Measurements from ENCODE around the gene MAL. TPM values are rescaled to one million over a fixed set of nuclear protein-coding genes. Genes with fewer than 3 reads are reported as not detected.

The MAL gene
- total and polyA plus RNA-seq, 2 of the 8 experiments (the other 6 are each of a cell fraction or from before 2014, with no cell fraction given) = not detected

DNA sequence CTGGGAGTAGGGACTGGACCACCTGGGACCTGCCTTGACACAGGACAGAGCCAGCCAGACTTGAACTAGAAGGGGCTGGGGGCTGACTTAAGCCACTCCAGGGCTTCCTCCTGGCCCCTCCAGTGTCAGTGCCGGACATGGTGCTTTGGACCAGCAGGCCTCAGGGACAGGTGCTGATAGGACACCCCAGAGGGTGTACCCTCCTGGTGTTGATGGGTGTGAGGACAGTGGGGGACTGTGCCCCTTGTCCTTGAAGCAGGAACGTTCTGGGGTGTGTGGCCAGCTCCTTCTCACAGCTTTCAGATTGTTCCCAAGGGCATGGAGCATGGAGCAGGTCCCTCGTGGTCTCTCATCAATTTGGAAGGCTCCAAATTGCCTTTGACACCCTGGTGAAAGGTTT lies 6.8 kb downstream of the MAL start:
- 72% methylated on average over 3 of the region's 3 CpGs; no CpG with 5 or more reads in 1 of the 2 experiments for WGBS, 2 experiments (ENCODE audit: extremely low coverage in 1 of 2, insufficient coverage in 1 of 2, insufficient read length in 1 of 2, insufficient replicate concordance in 2 of 2, low coverage in 1 of 2, low lambda C conversion rate in 2 of 2, missing lambda C conversion rate in 1 of 2)
- no peak overlapping the region for H4K91ac ChIP-seq (replicated peaks; ENCODE audit: insufficient read length, low read length)
- CTCF ChIA-PET (ENCODE audit: partially characterized antibody) = interaction anchor here (0.6 to 1.8 kb wide), 2 partner anchors 22 to 47 kb away, joined by 3 to 4 read pairs; no protein-coding TSS in a partner anchor
- H3K9me3 ChIP-seq (ENCODE audit: insufficient read depth in 2 of 2, low read depth in 1 of 2, low read length in 1 of 2) = peaks cover 72 to 85% of the 10 kb centered on the region in 2 experiments
- no peak overlapping the region for H2AK5ac ChIP-seq (ENCODE audit: low read depth, low read length)
- no peaks in the 10 kb centered on the region for H3K79me1 ChIP-seq (ENCODE audit: low read depth, low read length)
- H3K36me3 ChIP-seq (ENCODE audit: control insufficient read depth in 2 of 4, insufficient read depth in 4 of 4, low read length in 3 of 4) = no peaks in the 10 kb centered on the region
- no peak overlapping the region for H2BK15ac ChIP-seq (ENCODE audit: low read length)
- POLR2A ChIA-PET (ENCODE audit: partially characterized antibody) = no interaction called here
- H3K27ac ChIP-seq (ENCODE audit: low read depth, low read length) = no peak overlapping the region
- FAIRE-seq (no peak), DNase-seq (ENCODE audit: low read depth in 1 of 2, low spot score in 2 of 2) (no peak)
- H3K9ac ChIP-seq (replicated peaks in 1 of 4; ENCODE audit: extremely low read depth in 1 of 4, low read depth in 3 of 4, low read length in 3 of 4) = no peak overlapping the region
- H3K14ac ChIP-seq (ENCODE audit: insufficient read length) = no peak overlapping the region
- no peaks in the 10 kb centered on the region for H3K4me1 ChIP-seq (replicated peaks in 1 of 4; ENCODE audit: control insufficient read depth in 3 of 4, insufficient read depth in 4 of 4, low read length in 3 of 4)
- H3K4me2 ChIP-seq (ENCODE audit: insufficient read depth in 1 of 2, low read depth in 2 of 2, low read length in 2 of 2) = no peak overlapping the region
- no peak overlapping the region for H3K4ac ChIP-seq (replicated peaks; ENCODE audit: insufficient read length, low read depth, low read length)
- H3K4me3 ChIP-seq (ENCODE audit: extremely low read depth in 1 of 4, insufficient read depth in 2 of 4, low read depth in 3 of 4, low read length in 4 of 4) = no peak overlapping the region
- no peak overlapping the region for H2BK5ac ChIP-seq (ENCODE audit: low read depth, low read length)
- H4K20me1 ChIP-seq (replicated peaks in 1 of 2; ENCODE audit: control insufficient read depth in 1 of 2, insufficient read depth in 2 of 2, low read length in 2 of 2) = no peaks in the 10 kb centered on the region
- no peak overlapping the region for H4K5ac ChIP-seq (ENCODE audit: insufficient read length, low read depth, low read length)
- no peak overlapping the region for H4K8ac ChIP-seq (ENCODE audit: extremely low read depth, insufficient read depth, low read length)
- H2BK12ac ChIP-seq (ENCODE audit: low read depth, low read length) = no peak overlapping the region
- peaks cover 0 to 4% (median under 1%) of the 10 kb centered on the region in 4 experiments; a peak in 4 of 7 replicates for H3K27me3 ChIP-seq (replicated peaks in 1 of 4; ENCODE audit: control insufficient read depth in 3 of 4, extremely low read depth in 1 of 4, insufficient read depth in 3 of 4, low read length in 3 of 4)
- H3K23me2 ChIP-seq (ENCODE audit: low read depth, low read length) = no peaks in the 10 kb centered on the region; the same call in 1 of the 2 replicates
- H3K23ac ChIP-seq (ENCODE audit: insufficient read length) = no peak overlapping the region
- H3K56ac ChIP-seq (replicated peaks; ENCODE audit: insufficient read length, low read depth, low read length) = no peak overlapping the region
- no peak overlapping the region for H2AFZ ChIP-seq (ENCODE audit: low read length)
- no peak overlapping the region for H2BK120ac ChIP-seq (replicated peaks; ENCODE audit: low read depth, low read length)
- no peak overlapping the region for H2BK20ac ChIP-seq (ENCODE audit: low read length)
- H3K18ac ChIP-seq (ENCODE audit: extremely low read depth, low read length) = no peak overlapping the region
- no peaks in the 10 kb centered on the region for H3K79me2 ChIP-seq (ENCODE audit: control insufficient read depth in 1 of 2, insufficient read depth in 2 of 2, low read length in 2 of 2)
- no peak for TF ChIP-seq KDM4A (IDR thresholded peaks at IDR 0.05; ENCODE audit: low read depth, low read length, severe bottlenecking)
- TF ChIP-seq BCL11A (IDR thresholded peaks at IDR 0.05; ENCODE audit: low read depth in 2 of 2, low read length in 2 of 2) = no peak
- TF ChIP-seq TBP (IDR thresholded peaks at IDR 0.05; ENCODE audit: low read depth, low read length) = no peak

Data from H1 (cell line).